ENCODE results near the gene AGAP5. TPM values are rescaled to one million over a fixed set of nuclear protein-coding genes. Genes with fewer than 3 reads are reported as not detected.

AGAP5 gene
- total and polyA plus RNA-seq, 2 of the 13 experiments (the other 11 are each of a cell fraction or from before 2014, with no cell fraction given) = 5.3 to 7.9 TPM

DNA sequence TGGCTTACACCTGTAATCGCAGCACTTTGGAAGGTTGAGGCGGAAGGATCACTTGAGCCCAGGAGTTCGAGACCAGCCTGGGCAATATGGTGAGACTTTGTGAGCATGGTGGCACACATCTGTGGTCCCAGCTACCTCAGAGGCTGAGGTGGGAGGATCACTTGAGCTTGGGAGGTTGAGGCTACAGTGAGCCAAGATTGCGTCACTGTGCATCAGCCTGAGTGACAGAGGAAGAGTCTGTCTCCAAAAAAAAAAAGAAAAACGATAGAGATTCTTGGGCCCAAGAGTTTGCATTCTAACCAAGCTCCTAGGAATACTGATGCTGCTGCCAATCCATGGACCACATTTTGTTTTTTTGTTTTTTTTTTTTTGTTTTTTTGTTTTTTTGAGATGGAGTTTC is 68.7 kb downstream of the AGAP5 start:
- TF ChIP-seq, protein P1, sequence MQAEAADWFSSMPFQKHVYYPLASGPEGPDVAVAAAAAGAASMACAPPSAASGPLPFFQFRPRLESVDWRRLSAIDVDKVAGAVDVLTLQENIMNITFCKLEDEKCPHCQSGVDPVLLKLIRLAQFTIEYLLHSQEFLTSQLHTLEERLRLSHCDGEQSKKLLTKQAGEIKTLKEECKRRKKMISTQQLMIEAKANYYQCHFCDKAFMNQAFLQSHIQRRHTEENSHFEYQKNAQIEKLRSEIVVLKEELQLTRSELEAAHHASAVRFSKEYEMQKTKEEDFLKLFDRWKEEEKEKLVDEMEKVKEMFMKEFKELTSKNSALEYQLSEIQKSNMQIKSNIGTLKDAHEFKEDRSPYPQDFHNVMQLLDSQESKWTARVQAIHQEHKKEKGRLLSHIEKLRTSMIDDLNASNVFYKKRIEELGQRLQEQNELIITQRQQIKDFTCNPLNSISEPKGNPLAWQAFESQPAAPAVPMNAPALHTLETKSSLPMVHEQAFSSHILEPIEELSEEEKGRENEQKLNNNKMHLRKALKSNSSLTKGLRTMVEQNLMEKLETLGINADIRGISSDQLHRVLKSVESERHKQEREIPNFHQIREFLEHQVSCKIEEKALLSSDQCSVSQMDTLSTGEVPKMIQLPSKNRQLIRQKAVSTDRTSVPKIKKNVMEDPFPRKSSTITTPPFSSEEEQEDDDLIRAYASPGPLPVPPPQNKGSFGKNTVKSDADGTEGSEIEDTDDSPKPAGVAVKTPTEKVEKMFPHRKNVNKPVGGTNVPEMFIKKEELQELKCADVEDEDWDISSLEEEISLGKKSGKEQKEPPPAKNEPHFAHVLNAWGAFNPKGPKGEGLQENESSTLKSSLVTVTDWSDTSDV (CRISPR knock-in tag; IDR thresholded peaks at IDR 0.05) = no peak
- TF ChIP-seq NCOA1 (CRISPR knock-in tag; IDR thresholded peaks at IDR 0.05) = no peak
- TF ChIP-seq ZNF138 (CRISPR knock-in tag; IDR thresholded peaks at IDR 0.05; ENCODE audit: low read depth) = no peak
- no peak for TF ChIP-seq CEBPG (CRISPR knock-in tag; IDR thresholded peaks at IDR 0.05)
- TF ChIP-seq ZNF34 (CRISPR knock-in tag; IDR thresholded peaks at IDR 0.05; ENCODE audit: borderline replicate concordance) = no peak
- TF ChIP-seq HIVEP1 (CRISPR knock-in tag; IDR thresholded peaks at IDR 0.05) = no peak
- POLR2A ChIA-PET = interaction anchor here (1.2 to 1.6 kb wide), 2 partner anchors 9 to 41 kb away, joined by 3 to 4 read pairs; no protein-coding TSS in a partner anchor
- in situ Hi-C loops (cut with HindIII; ENCODE audit: extremely low pct_ligation_motif_present, low pct_unique_long_range_greater_than_20kb) = loop anchor here (25.0 kb wide), 1 partner anchor 367 kb away; the partner anchor contains the start of gene MRPS16
- Histone ChIP-seq H3K4me2 (ENCODE audit: low read depth, low read length) (no peak overlapping the region), H2AFZ (ENCODE audit: low read length) (no peak overlapping the region), H3K27me3 (ENCODE audit: control insufficient read depth in 1 of 2, insufficient read depth in 2 of 2, low read length in 2 of 2) (peaks cover 0 to 6% of the 10 kb centered on the region in 2 experiments; a peak in 1 of 5 replicates), H3K9ac (ENCODE audit: insufficient read depth, low read depth, low read length) (no peak overlapping the region), H3K27ac (ENCODE audit: extremely low read length, insufficient read depth, low read length) (no peak overlapping the region), H4K20me1 (ENCODE audit: insufficient read depth, low read length) (no peaks in the 10 kb centered on the region), H3K36me3 (replicated peaks in 1 of 2; ENCODE audit: control insufficient read depth in 1 of 2, insufficient read depth in 2 of 2, low read length in 2 of 2) (no peaks in the 10 kb centered on the region), H3K79me2 (ENCODE audit: insufficient read depth, low read length) (peaks cover 14% of the 10 kb centered on the region), H3K9me3 (ENCODE audit: low read length) (no peaks in the 10 kb centered on the region), H3K4me3 (replicated peaks in 1 of 3; ENCODE audit: insufficient read depth in 1 of 3, low read depth in 2 of 3, low read length in 3 of 3) (no peak overlapping the region), H3K4me1 (ENCODE audit: insufficient read depth, low read length) (peaks cover 22% of the 10 kb centered on the region)
- 96% methylated on average over 5 of the region's 5 CpGs for WGBS (ENCODE audit: low lambda C conversion rate)
- CTCF ChIA-PET (ENCODE audit: low intra/inter-chr PET ratio, low total read pairs) = no interaction called here
- ATAC-seq (no peak), FAIRE-seq (no peak), DNase-seq (ENCODE audit: low spot score) (no peak)
- intact Hi-C loops (cut with micrococcal nuclease; ENCODE audit: unreplicated experiment) = loop anchor here (5.0 kb wide), 1 partner anchor 217 kb away; the partner anchor contains the start of gene ANXA7
- BruUV-seq (replicated peaks) = no TSS peak

Measured in HepG2 (cell line).